ENCODE measurements around the gene DENND2D. TPM values are rescaled to one million over a fixed set of nuclear protein-coding genes. Genes with fewer than 3 reads are reported as not detected.

The DENND2D gene
- total and polyA plus RNA-seq, 2 experiments from 2014 or later = 2.5 to 3.0 TPM

DNA sequence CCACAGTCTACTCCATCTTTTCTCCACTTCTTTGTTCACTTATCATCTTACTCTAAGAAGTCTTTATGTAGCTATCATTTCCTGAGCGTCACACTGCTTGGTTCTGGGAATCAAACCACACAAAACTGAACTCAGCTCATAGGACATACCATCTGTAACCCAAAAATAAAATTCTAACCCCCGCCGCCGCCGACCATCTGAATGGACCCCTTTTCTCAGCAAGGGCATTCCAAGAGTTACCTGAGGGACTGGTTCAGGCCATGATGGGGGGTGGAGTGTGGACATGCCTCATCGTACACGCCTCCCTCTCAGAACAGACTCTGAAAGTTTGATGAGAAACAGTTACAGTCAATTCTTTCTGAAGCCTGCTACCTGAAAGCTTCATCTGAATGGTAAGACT is 14.4 kb upstream of the DENND2D start:
- no peaks in the 10 kb centered on the region for H3K79me2 ChIP-seq (replicated peaks; ENCODE audit: insufficient read depth)
- Mint-ChIP-seq H3K4me1 (peaks cover 35% of the 10 kb centered on the region), H3K27me3 (ENCODE audit: insufficient read depth, low read depth, poor library complexity) (peaks cover 3% of the 10 kb centered on the region), H3K36me3 (ENCODE audit: low read depth) (no peaks in the 10 kb centered on the region), H3K4me3 (no peak overlapping the region), H3K27ac (peak overlapping the region; percentile 57), H3K9me3 (no peaks in the 10 kb centered on the region)
- H3K4me2 ChIP-seq = no peak overlapping the region
- no peak overlapping the region for H3K4me3 ChIP-seq
- H3K27ac ChIP-seq (ENCODE audit: low read depth) = no peak overlapping the region
- ATAC-seq (no peak), DNase-seq (ENCODE audit: low spot score) (no peak)
- no peaks in the 10 kb centered on the region for H3K36me3 ChIP-seq (ENCODE audit: insufficient read depth)
- peaks cover 37% of the 10 kb centered on the region for H3K9me2 ChIP-seq (ENCODE audit: insufficient read depth)
- peaks cover 14% of the 10 kb centered on the region for H3K4me1 ChIP-seq (ENCODE audit: insufficient read depth)
- no peaks in the 10 kb centered on the region for H3K27me3 ChIP-seq (ENCODE audit: insufficient read depth)
- no peak overlapping the region for H2AFZ ChIP-seq
- H4K20me1 ChIP-seq (replicated peaks; ENCODE audit: insufficient read depth) = no peaks in the 10 kb centered on the region
- TF ChIP-seq EZH2phosphoT487 (IDR thresholded peaks at IDR 0.05; ENCODE audit: unreplicated experiment) (no peak), STAT1 (IDR thresholded peaks at IDR 0.05; ENCODE audit: unreplicated experiment) (no peak), CREB1 (CRISPR knock-in tag; IDR thresholded peaks at IDR 0.05; ENCODE audit: low read depth) (no peak), ZNF331 (CRISPR knock-in tag; IDR thresholded peaks at IDR 0.05; ENCODE audit: low read depth) (no peak), NANOG (IDR thresholded peaks at IDR 0.05; ENCODE audit: borderline replicate concordance) (no peak), POLR2AphosphoS5 (IDR thresholded peaks at IDR 0.05; ENCODE audit: low read depth) (no peak), JUNB (IDR thresholded peaks at IDR 0.05; ENCODE audit: unreplicated experiment) (no peak), ZNF114 (CRISPR knock-in tag; IDR thresholded peaks at IDR 0.05) (no peak), EZH2 (IDR thresholded peaks at IDR 0.05; ENCODE audit: low read depth, unreplicated experiment) (no peak)
- TF ChIP-seq, protein P1, sequence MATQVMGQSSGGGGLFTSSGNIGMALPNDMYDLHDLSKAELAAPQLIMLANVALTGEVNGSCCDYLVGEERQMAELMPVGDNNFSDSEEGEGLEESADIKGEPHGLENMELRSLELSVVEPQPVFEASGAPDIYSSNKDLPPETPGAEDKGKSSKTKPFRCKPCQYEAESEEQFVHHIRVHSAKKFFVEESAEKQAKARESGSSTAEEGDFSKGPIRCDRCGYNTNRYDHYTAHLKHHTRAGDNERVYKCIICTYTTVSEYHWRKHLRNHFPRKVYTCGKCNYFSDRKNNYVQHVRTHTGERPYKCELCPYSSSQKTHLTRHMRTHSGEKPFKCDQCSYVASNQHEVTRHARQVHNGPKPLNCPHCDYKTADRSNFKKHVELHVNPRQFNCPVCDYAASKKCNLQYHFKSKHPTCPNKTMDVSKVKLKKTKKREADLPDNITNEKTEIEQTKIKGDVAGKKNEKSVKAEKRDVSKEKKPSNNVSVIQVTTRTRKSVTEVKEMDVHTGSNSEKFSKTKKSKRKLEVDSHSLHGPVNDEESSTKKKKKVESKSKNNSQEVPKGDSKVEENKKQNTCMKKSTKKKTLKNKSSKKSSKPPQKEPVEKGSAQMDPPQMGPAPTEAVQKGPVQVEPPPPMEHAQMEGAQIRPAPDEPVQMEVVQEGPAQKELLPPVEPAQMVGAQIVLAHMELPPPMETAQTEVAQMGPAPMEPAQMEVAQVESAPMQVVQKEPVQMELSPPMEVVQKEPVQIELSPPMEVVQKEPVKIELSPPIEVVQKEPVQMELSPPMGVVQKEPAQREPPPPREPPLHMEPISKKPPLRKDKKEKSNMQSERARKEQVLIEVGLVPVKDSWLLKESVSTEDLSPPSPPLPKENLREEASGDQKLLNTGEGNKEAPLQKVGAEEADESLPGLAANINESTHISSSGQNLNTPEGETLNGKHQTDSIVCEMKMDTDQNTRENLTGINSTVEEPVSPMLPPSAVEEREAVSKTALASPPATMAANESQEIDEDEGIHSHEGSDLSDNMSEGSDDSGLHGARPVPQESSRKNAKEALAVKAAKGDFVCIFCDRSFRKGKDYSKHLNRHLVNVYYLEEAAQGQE (IDR thresholded peaks at IDR 0.05; ENCODE audit: unreplicated experiment) = no peak
- TF ChIP-seq, protein P2, sequence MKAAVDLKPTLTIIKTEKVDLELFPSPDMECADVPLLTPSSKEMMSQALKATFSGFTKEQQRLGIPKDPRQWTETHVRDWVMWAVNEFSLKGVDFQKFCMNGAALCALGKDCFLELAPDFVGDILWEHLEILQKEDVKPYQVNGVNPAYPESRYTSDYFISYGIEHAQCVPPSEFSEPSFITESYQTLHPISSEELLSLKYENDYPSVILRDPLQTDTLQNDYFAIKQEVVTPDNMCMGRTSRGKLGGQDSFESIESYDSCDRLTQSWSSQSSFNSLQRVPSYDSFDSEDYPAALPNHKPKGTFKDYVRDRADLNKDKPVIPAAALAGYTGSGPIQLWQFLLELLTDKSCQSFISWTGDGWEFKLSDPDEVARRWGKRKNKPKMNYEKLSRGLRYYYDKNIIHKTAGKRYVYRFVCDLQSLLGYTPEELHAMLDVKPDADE (IDR thresholded peaks at IDR 0.05) = no peak
- TF ChIP-seq, protein P3, sequence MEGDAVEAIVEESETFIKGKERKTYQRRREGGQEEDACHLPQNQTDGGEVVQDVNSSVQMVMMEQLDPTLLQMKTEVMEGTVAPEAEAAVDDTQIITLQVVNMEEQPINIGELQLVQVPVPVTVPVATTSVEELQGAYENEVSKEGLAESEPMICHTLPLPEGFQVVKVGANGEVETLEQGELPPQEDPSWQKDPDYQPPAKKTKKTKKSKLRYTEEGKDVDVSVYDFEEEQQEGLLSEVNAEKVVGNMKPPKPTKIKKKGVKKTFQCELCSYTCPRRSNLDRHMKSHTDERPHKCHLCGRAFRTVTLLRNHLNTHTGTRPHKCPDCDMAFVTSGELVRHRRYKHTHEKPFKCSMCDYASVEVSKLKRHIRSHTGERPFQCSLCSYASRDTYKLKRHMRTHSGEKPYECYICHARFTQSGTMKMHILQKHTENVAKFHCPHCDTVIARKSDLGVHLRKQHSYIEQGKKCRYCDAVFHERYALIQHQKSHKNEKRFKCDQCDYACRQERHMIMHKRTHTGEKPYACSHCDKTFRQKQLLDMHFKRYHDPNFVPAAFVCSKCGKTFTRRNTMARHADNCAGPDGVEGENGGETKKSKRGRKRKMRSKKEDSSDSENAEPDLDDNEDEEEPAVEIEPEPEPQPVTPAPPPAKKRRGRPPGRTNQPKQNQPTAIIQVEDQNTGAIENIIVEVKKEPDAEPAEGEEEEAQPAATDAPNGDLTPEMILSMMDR (conservative IDR thresholded peaks at IDR 0.05; ENCODE audit: low read depth in 2 of 2) = no peak
- TF ChIP-seq, protein P4, sequence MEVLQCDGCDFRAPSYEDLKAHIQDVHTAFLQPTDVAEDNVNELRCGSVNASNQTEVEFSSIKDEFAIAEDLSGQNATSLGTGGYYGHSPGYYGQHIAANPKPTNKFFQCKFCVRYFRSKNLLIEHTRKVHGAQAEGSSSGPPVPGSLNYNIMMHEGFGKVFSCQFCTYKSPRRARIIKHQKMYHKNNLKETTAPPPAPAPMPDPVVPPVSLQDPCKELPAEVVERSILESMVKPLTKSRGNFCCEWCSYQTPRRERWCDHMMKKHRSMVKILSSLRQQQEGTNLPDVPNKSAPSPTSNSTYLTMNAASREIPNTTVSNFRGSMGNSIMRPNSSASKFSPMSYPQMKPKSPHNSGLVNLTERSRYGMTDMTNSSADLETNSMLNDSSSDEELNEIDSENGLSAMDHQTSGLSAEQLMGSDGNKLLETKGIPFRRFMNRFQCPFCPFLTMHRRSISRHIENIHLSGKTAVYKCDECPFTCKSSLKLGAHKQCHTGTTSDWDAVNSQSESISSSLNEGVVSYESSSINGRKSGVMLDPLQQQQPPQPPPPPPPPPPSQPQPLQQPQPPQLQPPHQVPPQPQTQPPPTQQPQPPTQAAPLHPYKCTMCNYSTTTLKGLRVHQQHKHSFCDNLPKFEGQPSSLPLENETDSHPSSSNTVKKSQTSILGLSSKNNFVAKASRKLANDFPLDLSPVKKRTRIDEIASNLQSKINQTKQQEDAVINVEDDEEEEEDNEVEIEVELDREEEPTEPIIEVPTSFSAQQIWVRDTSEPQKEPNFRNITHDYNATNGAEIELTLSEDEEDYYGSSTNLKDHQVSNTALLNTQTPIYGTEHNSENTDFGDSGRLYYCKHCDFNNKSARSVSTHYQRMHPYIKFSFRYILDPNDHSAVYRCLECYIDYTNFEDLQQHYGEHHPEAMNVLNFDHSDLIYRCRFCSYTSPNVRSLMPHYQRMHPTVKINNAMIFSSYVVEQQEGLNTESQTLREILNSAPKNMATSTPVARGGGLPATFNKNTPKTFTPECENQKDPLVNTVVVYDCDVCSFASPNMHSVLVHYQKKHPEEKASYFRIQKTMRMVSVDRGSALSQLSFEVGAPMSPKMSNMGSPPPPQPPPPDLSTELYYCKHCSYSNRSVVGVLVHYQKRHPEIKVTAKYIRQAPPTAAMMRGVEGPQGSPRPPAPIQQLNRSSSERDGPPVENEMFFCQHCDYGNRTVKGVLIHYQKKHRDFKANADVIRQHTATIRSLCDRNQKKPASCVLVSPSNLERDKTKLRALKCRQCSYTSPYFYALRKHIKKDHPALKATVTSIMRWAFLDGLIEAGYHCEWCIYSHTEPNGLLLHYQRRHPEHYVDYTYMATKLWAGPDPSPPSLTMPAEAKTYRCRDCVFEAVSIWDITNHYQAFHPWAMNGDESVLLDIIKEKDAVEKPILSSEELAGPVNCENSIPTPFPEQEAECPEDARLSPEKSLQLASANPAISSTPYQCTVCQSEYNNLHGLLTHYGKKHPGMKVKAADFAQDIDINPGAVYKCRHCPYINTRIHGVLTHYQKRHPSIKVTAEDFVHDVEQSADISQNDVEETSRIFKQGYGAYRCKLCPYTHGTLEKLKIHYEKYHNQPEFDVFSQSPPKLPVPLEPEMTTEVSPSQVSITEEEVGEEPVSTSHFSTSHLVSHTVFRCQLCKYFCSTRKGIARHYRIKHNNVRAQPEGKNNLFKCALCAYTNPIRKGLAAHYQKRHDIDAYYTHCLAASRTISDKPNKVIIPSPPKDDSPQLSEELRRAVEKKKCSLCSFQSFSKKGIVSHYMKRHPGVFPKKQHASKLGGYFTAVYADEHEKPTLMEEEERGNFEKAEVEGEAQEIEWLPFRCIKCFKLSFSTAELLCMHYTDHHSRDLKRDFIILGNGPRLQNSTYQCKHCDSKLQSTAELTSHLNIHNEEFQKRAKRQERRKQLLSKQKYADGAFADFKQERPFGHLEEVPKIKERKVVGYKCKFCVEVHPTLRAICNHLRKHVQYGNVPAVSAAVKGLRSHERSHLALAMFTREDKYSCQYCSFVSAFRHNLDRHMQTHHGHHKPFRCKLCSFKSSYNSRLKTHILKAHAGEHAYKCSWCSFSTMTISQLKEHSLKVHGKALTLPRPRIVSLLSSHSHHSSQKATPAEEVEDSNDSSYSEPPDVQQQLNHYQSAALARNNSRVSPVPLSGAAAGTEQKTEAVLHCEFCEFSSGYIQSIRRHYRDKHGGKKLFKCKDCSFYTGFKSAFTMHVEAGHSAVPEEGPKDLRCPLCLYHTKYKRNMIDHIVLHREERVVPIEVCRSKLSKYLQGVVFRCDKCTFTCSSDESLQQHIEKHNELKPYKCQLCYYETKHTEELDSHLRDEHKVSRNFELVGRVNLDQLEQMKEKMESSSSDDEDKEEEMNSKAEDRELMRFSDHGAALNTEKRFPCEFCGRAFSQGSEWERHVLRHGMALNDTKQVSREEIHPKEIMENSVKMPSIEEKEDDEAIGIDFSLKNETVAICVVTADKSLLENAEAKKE (CRISPR knock-in tag; IDR thresholded peaks at IDR 0.05) = no peak
- H3F3A ChIP-seq (replicated peaks; ENCODE audit: low read depth) = no peaks in the 10 kb centered on the region
